HepG2 (cell line): Measurements from ENCODE around the gene LAMTOR1. TPM values are rescaled to one million over a fixed set of nuclear protein-coding genes. Genes with fewer than 3 reads are reported as not detected.

Experiments used
- ATAC-seq: fragments of 200-7000 bp; cut with Tn5 transposase; 3 replicates; pipeline ENCODE4 v1.9.1; 2020; ENCODE audit warnings: mild to moderate bottlenecking, moderate library complexity
- BruUV-seq: library from RNA; stranded (reverse); fragments of 400-500 nt; replicated peaks from 2 replicates; lab custom pipeline; 2021; lab: Mats Ljungman, UMichigan
- CTCF ChIA-PET: fragments of 300-600 bp; formaldehyde crosslinking; extraction: SDS; loops from one replicate; lab custom pipeline; 2021; ENCODE audit warnings: low total read pairs, inconsistent platforms, low intra/inter-chr PET ratio; lab: Yijun Ruan, JAX
- POLR2A ChIA-PET: fragments of 350-600 bp; sonication (Branson Sonifier 250); formaldehyde crosslinking; loops from one replicate; lab custom pipeline; 2020; ENCODE audit warnings: antibody characterized with exemption, inconsistent platforms; lab: Yijun Ruan, JAX
- DNase-seq: peaks from one replicate; pipeline ENCODE4 v3.0.0-alpha.2; 2015; ENCODE audit warnings: low spot score
- FAIRE-seq: peaks from 3 replicates; lab custom pipeline; 2011; peaks lifted over from hg19 to GRCh38; lab: Jason Lieb, UNC
- H2AFZ ChIP-seq: one replicate; pipeline ENCODE4 v1.6.1; 2011; ENCODE audit warnings: low read length, inconsistent platforms
- H3K27ac ChIP-seq: fragments of 300-600 bp; 3 replicates; pipeline ENCODE4 v1.8.0; 2011; ENCODE audit warnings: mixed run types, mild to moderate bottlenecking, mixed read lengths, low read length, inconsistent platforms; ENCODE audit not compliant: insufficient read depth; ENCODE audit errors: extremely low read length
- H3K27me3 ChIP-seq, 2 experiments: fragments of 200-600 bp in 1 of 2; 2 replicates in 1 of 2; 3 replicates in 1 of 2; pipeline versions ENCODE4 v1.6.0 to v1.8.0; 2011; ENCODE audit warnings: low read length in 2 of 2, mild to moderate bottlenecking in 2 of 2, moderate library complexity in 2 of 2, inconsistent platforms in 1 of 2; ENCODE audit not compliant: insufficient read depth in 2 of 2, control insufficient read depth in 1 of 2
- H3K36me3 ChIP-seq, 2 experiments: fragments of 200-600 bp in 1 of 2; replicated peaks in 1 of 2; 2 replicates in 1 of 2; 3 replicates in 1 of 2; pipeline versions ENCODE4 v1.5.1 to v1.8.0; 2011; ENCODE audit warnings: low read length in 2 of 2, inconsistent platforms in 1 of 2; ENCODE audit not compliant: insufficient read depth in 2 of 2, control insufficient read depth in 1 of 2
- H3K4me1 ChIP-seq: 2 replicates; pipeline ENCODE4 v1.5.1; 2012; ENCODE audit warnings: low read length, inconsistent platforms; ENCODE audit not compliant: insufficient read depth
- H3K4me2 ChIP-seq: 2 replicates; pipeline ENCODE4 v1.6.0; 2011; ENCODE audit warnings: low read depth, low read length, inconsistent platforms
- H3K4me3 ChIP-seq, 3 experiments: fragments of 200-600 bp in 1 of 3; sonication (generic), shearing (Covaris generic) in 1 of 3; replicated peaks in 1 of 3; 2 replicates each; pipeline ENCODE4 v1.5.1; 2011 to 2016; ENCODE audit warnings: low read length in 3 of 3, inconsistent platforms in 2 of 3, low read depth in 2 of 3, mild to moderate bottlenecking in 2 of 3, control low read depth in 1 of 3, mixed read lengths in 1 of 3; ENCODE audit not compliant: insufficient read depth in 1 of 3
- H3K79me2 ChIP-seq: one replicate; pipeline ENCODE4 v1.6.1; 2011; ENCODE audit warnings: low read length, inconsistent platforms; ENCODE audit not compliant: insufficient read depth
- H3K9ac ChIP-seq: 2 replicates; pipeline ENCODE4 v1.6.0; 2011; ENCODE audit warnings: mild to moderate bottlenecking, low read depth, low read length, inconsistent platforms; ENCODE audit not compliant: insufficient read depth
- H3K9me3 ChIP-seq: 2 replicates; pipeline ENCODE4 v1.5.1; 2012; ENCODE audit warnings: mild to moderate bottlenecking, low read length
- H4K20me1 ChIP-seq: 2 replicates; pipeline ENCODE4 v1.6.0; 2011; ENCODE audit warnings: inconsistent platforms, mild to moderate bottlenecking, low read length, moderate library complexity; ENCODE audit not compliant: insufficient read depth
- BCL6 ChIP-seq: IDR thresholded peaks from 2 replicates; pipeline ENCODE4 v1.6.1; 2016; ENCODE audit warnings: missing genetic modification reagents, missing compliant biosample characterization
- FOXC1 ChIP-seq: sonication (generic); formaldehyde crosslinking; IDR thresholded peaks from 2 replicates; pipeline ENCODE4 v1.8.0; 2022; ENCODE audit warnings: mild to moderate bottlenecking, missing genetic modification reagents, borderline replicate concordance
- MATR3 ChIP-seq: sonication (generic); formaldehyde crosslinking; IDR thresholded peaks from 2 replicates; pipeline ENCODE4 v1.4.0; 2020; ENCODE audit warnings: missing genetic modification reagents
- MIER2 ChIP-seq: IDR thresholded peaks from 2 replicates; pipeline ENCODE4 v1.6.1; 2016; ENCODE audit warnings: missing biosample characterization, missing genetic modification reagents
- MIER3 ChIP-seq: IDR thresholded peaks from 2 replicates; pipeline ENCODE4 v1.6.1; 2016; ENCODE audit warnings: missing compliant biosample characterization, borderline replicate concordance
- SIX1 ChIP-seq: sonication (generic); formaldehyde crosslinking; IDR thresholded peaks from 2 replicates; pipeline ENCODE4 v1.4.0; 2020; ENCODE audit warnings: missing genetic modification reagents, borderline replicate concordance
- SRSF9 ChIP-seq: fragments of 200-400 bp; formaldehyde crosslinking; IDR thresholded peaks from 2 replicates; pipeline ENCODE4 v1.6.1; 2018; ENCODE audit warnings: borderline replicate concordance, mild to moderate bottlenecking, low read depth, low read length; ENCODE audit not compliant: insufficient read depth, poor library complexity, severe bottlenecking
- SSRP1 ChIP-seq: IDR thresholded peaks from 2 replicates; pipeline ENCODE4 v1.6.1; 2016; ENCODE audit warnings: control low read depth
- ZNF761 ChIP-seq: sonication (generic); formaldehyde crosslinking; conservative IDR thresholded peaks from 2 replicates; pipeline ENCODE4 v1.4.0; 2020; ENCODE audit warnings: mild to moderate bottlenecking, missing genetic modification reagents
- ZNF773 ChIP-seq: sonication (generic); formaldehyde crosslinking; IDR thresholded peaks from 2 replicates; pipeline ENCODE4 v1.4.0; 2020; ENCODE audit warnings: missing genetic modification reagents, borderline replicate concordance
- ZNF83 ChIP-seq: sonication (generic); formaldehyde crosslinking; IDR thresholded peaks from 2 replicates; pipeline ENCODE4 v1.4.0; 2020; ENCODE audit warnings: missing genetic modification reagents, mild to moderate bottlenecking, borderline replicate concordance
- WGBS: methylation state at CpG from one replicate; pipeline ENCODE4 v1.1.6; 2017; ENCODE audit warnings: low lambda C conversion rate; 5-methylcytosine and 5-hydroxymethylcytosine counted together
- in situ Hi-C: cut with HindIII; loops from 2 replicates; pipeline ENCODE4 v1.10.0; 2017; ENCODE audit warnings: low pct_unique_long_range_greater_than_20kb; ENCODE audit not compliant: extremely low pct_ligation_motif_present
- intact Hi-C: fragments of 100-400 bp; cut with micrococcal nuclease; formaldehyde crosslinking; loops from one replicate; pipeline ENCODE4 v1.10.0; 2022; ENCODE audit not compliant: unreplicated experiment
- polyA plus RNA-seq, 8 experiments: library from polyadenylated mRNA; depleted of rRNA in 3 of 8; stranded (reverse) in 7 of 8; unstranded in 1 of 8; fragments of >200 nt; fragmentation: Illumina TruSeq in 4 of 8; extraction: Trizol in 4 of 8; gene quantifications; 2 replicates each; pipeline versions ENCODE4 v1.2.1 to v1.2.3, GENCODE V29; 2011 to 2016; ENCODE audit warnings: low read depth in 4 of 8, missing spikeins in 1 of 8, mixed read lengths in 1 of 8; ENCODE audit not compliant: insufficient read depth in 1 of 8
- total RNA-seq, 5 experiments: library from RNA; depleted of rRNA; stranded (reverse); fragments of >200 nt; fragmentation: Illumina TruSeq; extraction: Trizol; gene quantifications; 2 replicates each; pipeline ENCODE4 v1.2.3, GENCODE V29; 2016; ENCODE audit warnings: low read depth in 1 of 5
- TF ChIP-seq, protein P1 (sequence below): sonication (generic); formaldehyde crosslinking; IDR thresholded peaks from 2 replicates; pipeline ENCODE4 v1.9.0; 2021; ENCODE audit warnings: missing genetic modification reagents, borderline replicate concordance

Gene LAMTOR1
- total and polyA plus RNA-seq, 2 of the 13 experiments (the other 11 are each of a cell fraction or from before 2014, with no cell fraction given) = 60.4 to 66.0 TPM

DNA sequence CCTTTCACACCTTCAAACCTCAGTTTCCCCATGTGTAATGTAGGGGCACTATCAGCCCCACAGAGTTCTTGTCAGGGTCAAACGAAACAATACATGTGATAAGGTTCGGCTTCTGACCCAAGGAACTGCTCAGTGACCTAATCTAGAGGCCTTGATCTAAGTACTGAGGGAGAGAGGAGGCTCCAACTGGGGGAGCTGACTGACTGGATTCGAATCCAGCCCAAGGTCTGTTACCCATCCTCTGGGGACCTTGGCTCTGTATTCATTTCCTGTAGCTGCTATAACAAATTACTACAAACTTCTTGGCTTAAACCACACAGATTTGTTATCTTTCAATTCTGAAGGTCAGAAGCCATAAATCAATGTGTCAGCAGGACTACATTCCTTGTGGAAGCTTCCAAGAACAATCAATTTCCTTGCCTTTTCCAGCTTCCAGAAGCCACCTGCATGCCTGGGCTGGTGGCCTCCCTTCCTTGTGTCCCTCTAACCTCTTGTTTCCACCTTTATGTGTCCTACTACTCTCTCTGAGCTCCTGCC, 20.1 kb upstream of the LAMTOR1 start:
- Histone ChIP-seq H4K20me1 (no peaks in the 10 kb centered on the region), H3K9ac (no peak overlapping the region), H3K27ac (no peak overlapping the region), H3K36me3 (no peaks in the 10 kb centered on the region), H3K79me2 (no peaks in the 10 kb centered on the region), H3K27me3 (peaks cover 1 to 3% of the 10 kb centered on the region in 2 experiments; a peak in 2 of 5 replicates), H3K4me2 (no peak overlapping the region), H3K4me3 (no peak overlapping the region), H3K9me3 (peaks cover 9% of the 10 kb centered on the region), H2AFZ (no peak overlapping the region), H3K4me1 (peaks cover 5% of the 10 kb centered on the region; the same call in 1 of the 2 replicates)
- CTCF ChIA-PET = no interaction called here
- POLR2A ChIA-PET = no interaction called here
- intact Hi-C loops = no loop called here
- TF ChIP-seq MIER3 (CRISPR knock-in tag) (no peak), BCL6 (CRISPR knock-in tag) (no peak), FOXC1 (CRISPR knock-in tag) (no peak), SRSF9 (no peak), ZNF83 (no peak), ZNF773 (no peak), MIER2 (CRISPR knock-in tag) (no peak), MATR3 (CRISPR knock-in tag) (no peak), SIX1 (CRISPR knock-in tag) (no peak), SSRP1 (CRISPR knock-in tag) (no peak), ZNF761 (CRISPR knock-in tag) (no peak)
- TF ChIP-seq, protein P1, sequence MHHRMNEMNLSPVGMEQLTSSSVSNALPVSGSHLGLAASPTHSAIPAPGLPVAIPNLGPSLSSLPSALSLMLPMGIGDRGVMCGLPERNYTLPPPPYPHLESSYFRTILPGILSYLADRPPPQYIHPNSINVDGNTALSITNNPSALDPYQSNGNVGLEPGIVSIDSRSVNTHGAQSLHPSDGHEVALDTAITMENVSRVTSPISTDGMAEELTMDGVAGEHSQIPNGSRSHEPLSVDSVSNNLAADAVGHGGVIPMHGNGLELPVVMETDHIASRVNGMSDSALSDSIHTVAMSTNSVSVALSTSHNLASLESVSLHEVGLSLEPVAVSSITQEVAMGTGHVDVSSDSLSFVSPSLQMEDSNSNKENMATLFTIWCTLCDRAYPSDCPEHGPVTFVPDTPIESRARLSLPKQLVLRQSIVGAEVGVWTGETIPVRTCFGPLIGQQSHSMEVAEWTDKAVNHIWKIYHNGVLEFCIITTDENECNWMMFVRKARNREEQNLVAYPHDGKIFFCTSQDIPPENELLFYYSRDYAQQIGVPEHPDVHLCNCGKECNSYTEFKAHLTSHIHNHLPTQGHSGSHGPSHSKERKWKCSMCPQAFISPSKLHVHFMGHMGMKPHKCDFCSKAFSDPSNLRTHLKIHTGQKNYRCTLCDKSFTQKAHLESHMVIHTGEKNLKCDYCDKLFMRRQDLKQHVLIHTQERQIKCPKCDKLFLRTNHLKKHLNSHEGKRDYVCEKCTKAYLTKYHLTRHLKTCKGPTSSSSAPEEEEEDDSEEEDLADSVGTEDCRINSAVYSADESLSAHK = no peak
- in situ Hi-C loops = no loop called here
- DNase-seq (no peak), FAIRE-seq (no peak), ATAC-seq (no peak)
- BruUV-seq = no TSS peak
- WGBS = 3% methylated on average over 3 of the region's 3 CpGs
